Measurements from ENCODE around the gene ZNF697. TPM values are rescaled to one million over a fixed set of nuclear protein-coding genes. Genes with fewer than 3 reads are reported as not detected.
"Not testable (repeated sequence)": the region's sequence is repeated elsewhere in the genome, so short reads cannot be mapped to it uniquely, and the experiment has no call there.

ZNF697 gene
- total RNA-seq, 4 donors from 2014 or later = 2.0 to 4.8 (median 4.0) TPM

DNA sequence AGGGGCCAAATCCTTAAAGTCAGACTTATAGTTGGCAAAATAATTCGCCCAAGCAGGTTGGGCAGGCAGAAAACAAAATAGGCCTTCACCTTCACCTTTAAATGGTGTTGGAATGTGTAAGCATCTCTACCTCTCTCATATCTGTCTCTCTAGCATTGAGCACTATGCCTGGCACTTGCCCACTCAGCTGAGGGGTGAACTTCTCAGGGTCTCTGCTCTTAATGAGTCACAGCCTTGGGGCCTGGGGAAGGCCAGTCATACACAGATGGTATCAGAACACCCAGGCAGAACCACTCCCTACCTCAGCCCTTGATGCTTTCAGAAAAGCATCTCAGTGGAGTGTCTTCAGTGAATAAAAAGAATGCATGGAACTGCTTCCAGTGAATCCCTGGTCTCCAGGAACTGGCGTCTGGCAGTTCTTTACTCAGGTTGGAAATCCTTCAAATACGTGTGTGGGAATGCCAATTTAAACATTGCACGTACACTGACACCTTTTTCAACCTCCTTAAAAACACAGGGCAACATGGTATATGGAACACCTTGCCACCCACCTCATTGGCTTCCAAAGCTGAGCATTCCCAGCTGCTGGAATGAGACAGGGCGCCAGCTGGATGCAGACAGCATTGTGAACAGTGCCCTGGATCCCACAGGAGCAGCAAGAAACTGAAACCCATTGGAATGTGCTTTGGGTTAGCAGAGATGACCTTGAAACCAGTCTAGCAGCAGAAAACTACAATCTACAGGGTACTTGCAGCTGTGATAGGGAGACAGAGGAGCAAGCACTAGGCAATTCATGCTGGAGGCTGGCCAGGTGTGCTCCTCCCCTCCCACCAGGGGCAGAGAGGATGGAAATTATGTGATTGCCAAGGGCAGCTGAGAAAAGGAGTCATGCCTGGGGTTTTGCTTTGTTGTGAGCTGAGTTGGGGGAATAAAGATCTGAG lies 30.0 kb downstream of the ZNF697 start:
- no peak for TF ChIP-seq POLR2A (IDR thresholded peaks at IDR 0.05; ENCODE audit: low read depth)
- no peak for TF ChIP-seq POLR2AphosphoS5 (IDR thresholded peaks at IDR 0.05)
- TF ChIP-seq, protein P1, sequence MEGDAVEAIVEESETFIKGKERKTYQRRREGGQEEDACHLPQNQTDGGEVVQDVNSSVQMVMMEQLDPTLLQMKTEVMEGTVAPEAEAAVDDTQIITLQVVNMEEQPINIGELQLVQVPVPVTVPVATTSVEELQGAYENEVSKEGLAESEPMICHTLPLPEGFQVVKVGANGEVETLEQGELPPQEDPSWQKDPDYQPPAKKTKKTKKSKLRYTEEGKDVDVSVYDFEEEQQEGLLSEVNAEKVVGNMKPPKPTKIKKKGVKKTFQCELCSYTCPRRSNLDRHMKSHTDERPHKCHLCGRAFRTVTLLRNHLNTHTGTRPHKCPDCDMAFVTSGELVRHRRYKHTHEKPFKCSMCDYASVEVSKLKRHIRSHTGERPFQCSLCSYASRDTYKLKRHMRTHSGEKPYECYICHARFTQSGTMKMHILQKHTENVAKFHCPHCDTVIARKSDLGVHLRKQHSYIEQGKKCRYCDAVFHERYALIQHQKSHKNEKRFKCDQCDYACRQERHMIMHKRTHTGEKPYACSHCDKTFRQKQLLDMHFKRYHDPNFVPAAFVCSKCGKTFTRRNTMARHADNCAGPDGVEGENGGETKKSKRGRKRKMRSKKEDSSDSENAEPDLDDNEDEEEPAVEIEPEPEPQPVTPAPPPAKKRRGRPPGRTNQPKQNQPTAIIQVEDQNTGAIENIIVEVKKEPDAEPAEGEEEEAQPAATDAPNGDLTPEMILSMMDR (IDR thresholded peaks at IDR 0.05) = no peak
- TF ChIP-seq EP300 (IDR thresholded peaks at IDR 0.05) = no peak
- Histone ChIP-seq H3K36me3 (peaks cover 0 to 10% (median 7%) of the 10 kb centered on the region in 4 donors), H3K4me1 (peaks cover 17 to 27% (median 22%) of the 10 kb centered on the region in 4 donors), H3K4me3 (no peak overlapping the region), H3K27ac (replicated peaks in 1 of 4) (peak overlapping the region in 1 of 4 donors; percentile 27), H3K27me3 (no peaks in the 10 kb centered on the region), H3K9me3 (no peaks in the 10 kb centered on the region)
- WGBS = 64% methylated on average over 5 of the region's 5 CpGs
- DNase-seq (ENCODE audit: extremely low spot score) = no peak
- intact Hi-C loops (cut with DNase I) = no loop called here

GRCh38 chr1:119616748-119617147 lies 31.3 kb downstream of the ZNF697 start:
- H3K27me3 ChIP-seq; intact Hi-C loops (cut with DNase I); H3K4me3 ChIP-seq; H3K9me3 ChIP-seq; H3K36me3 ChIP-seq; H3K27ac ChIP-seq (replicated peaks in 1 of 4); DNase-seq (ENCODE audit: extremely low spot score): not testable (repeated sequence)
- WGBS = 75% methylated on average over 1 of the region's 1 CpG
- peaks cover 17 to 27% (median 20%) of the 10 kb centered on the region in 4 donors for H3K4me1 ChIP-seq

- intact Hi-C loops (cut with DNase I); H3K9me3 ChIP-seq; H3K36me3 ChIP-seq; DNase-seq (ENCODE audit: extremely low spot score); H3K4me3 ChIP-seq; H3K27ac ChIP-seq (replicated peaks in 1 of 4); H3K27me3 ChIP-seq: not testable (repeated sequence)
- peaks cover 10 to 23% (median 11%) of the 10 kb centered on the region in 4 donors for H3K4me1 ChIP-seq
- WGBS = 88% methylated on average over 5 of the region's 7 CpGs
These were observed 33.0 kb downstream of the ZNF697 start for GRCh38 chr1:119615100-119615499.

- no peak overlapping the region for H3K27ac ChIP-seq (replicated peaks in 1 of 4)
- peaks cover 10 to 23% (median 11%) of the 10 kb centered on the region in 4 donors for H3K4me1 ChIP-seq
- intact Hi-C loops (cut with DNase I) = loop anchor here (1.0 kb wide), 1 partner anchor 49 kb away; no protein-coding TSS in a partner anchor
- H3K36me3 ChIP-seq = no peaks in the 10 kb centered on the region
- no peak overlapping the region for H3K4me3 ChIP-seq
- H3K27me3 ChIP-seq = no peaks in the 10 kb centered on the region
- no peaks in the 10 kb centered on the region for H3K9me3 ChIP-seq
- TF ChIP-seq POLR2AphosphoS5 (IDR thresholded peaks at IDR 0.05) (no peak), POLR2A (IDR thresholded peaks at IDR 0.05; ENCODE audit: low read depth) (no peak)
- TF ChIP-seq, protein P1 (IDR thresholded peaks at IDR 0.05) = peak; percentile 81 to 92 (median 82)
- DNase-seq (ENCODE audit: extremely low spot score) = peak; percentile 96
- WGBS = 51% methylated on average over 9 of the region's 9 CpGs
These were observed 34.0 kb downstream of the ZNF697 start for GRCh38 chr1:119613769-119614720.

- intact Hi-C loops (cut with DNase I) = loop anchor here (2.0 kb wide), 1 partner anchor 63 kb away; no protein-coding TSS in a partner anchor
- 17% methylated on average over 8 of the region's 8 CpGs for WGBS
- Histone ChIP-seq H3K27ac (replicated peaks in 1 of 4) (no peak overlapping the region), H3K4me3 (no peak overlapping the region), H3K36me3 (no peaks in the 10 kb centered on the region), H3K4me1 (peaks cover 0 to 9% (median under 1%) of the 10 kb centered on the region in 4 donors), H3K27me3 (no peaks in the 10 kb centered on the region), H3K9me3 (no peaks in the 10 kb centered on the region)
- TF ChIP-seq POLR2AphosphoS5 (IDR thresholded peaks at IDR 0.05) = no peak
- TF ChIP-seq, protein P1 (IDR thresholded peaks at IDR 0.05) = peak; percentile 86 to 94 (median 90)
- no peak for DNase-seq (ENCODE audit: extremely low spot score)
These were observed 36.4 kb downstream of the ZNF697 start for GRCh38 chr1:119611701-119612113.

GRCh38 chr1:119608816-119609215 lies 39.2 kb downstream of the ZNF697 start:
- intact Hi-C loops (cut with DNase I) = not testable (repeated sequence)

DNA sequence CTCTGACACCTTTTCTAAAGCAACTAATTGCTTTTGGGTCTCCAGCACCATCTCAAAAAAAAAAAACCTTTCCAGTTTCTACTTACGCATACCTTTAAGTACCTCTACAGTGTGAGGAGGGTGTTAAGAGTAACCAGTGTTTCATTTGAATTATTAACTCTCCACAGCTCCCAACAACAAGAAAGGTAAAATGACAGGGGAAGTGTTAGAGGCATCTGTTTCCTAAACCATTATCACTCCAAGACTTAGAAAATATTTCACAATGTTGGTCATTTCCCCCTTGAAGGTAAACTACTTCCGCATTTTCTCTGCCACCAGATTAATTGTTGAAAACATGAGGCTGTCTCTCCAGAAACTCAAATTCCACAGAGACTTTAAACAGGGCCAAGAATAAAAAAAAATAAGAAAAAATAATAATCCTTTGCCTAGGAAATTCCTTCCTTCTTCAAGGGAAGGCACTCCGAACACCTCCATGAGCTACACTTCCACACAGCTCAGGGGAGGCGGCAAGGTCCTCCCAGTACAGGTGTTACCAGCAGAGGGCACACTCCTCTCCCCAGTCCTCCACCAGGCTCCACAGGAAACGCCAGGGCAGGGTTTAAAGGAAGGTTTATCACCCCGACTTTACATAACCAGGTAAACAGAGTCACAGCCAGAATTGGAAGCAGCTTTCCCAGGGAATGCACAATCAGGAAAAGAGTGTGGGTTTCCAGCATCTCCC lies 40.8 kb downstream of the ZNF697 start:
- H3K27me3 ChIP-seq; intact Hi-C loops (cut with DNase I); H3K4me3 ChIP-seq; H3K27ac ChIP-seq (replicated peaks in 1 of 4); H3K9me3 ChIP-seq; DNase-seq (ENCODE audit: extremely low spot score); H3K36me3 ChIP-seq; H3K4me1 ChIP-seq: not testable (repeated sequence)
- WGBS = 83% methylated on average over 2 of the region's 6 CpGs

More at GRCh38 chr1:119608816-119609215, 39.2 kb downstream of the ZNF697 start:
- 93% methylated on average over 6 of the region's 6 CpGs for WGBS
- not testable (repeated sequence) for H3K36me3 ChIP-seq; DNase-seq (ENCODE audit: extremely low spot score); H3K9me3 ChIP-seq; H3K27me3 ChIP-seq; H3K4me1 ChIP-seq; H3K4me3 ChIP-seq; H3K27ac ChIP-seq (replicated peaks in 1 of 4)
